Measurements from ENCODE around the gene KIAA0513. TPM values are rescaled to one million over a fixed set of nuclear protein-coding genes. Genes with fewer than 3 reads are reported as not detected.

The KIAA0513 gene
- total and polyA plus RNA-seq, 10 of the 15 experiments (the other 5 are each of a cell fraction or from before 2014, with no cell fraction given): 0.14 to 5.8 (median 2.0) TPM

GRCh38 chr16:85086347-85087291 lies 59.0 kb downstream of the KIAA0513 start (continued):
- TF ChIP-seq ZBTB33 (IDR thresholded peaks at IDR 0.05) (no peak), IRF3 (IDR thresholded peaks at IDR 0.05) (no peak), ZSCAN29 (IDR thresholded peaks at IDR 0.05) (no peak), IKZF1 (conservative IDR thresholded peaks at IDR 0.05) (0 out of 2 replicates have a peak, but pooled peaks have one; percentile 9), ASH2L (IDR thresholded peaks at IDR 0.05; ENCODE audit: borderline replicate concordance, low read depth) (no peak), CHD2 (IDR thresholded peaks at IDR 0.05; ENCODE audit: borderline replicate concordance, low read depth, low read length) (no peak), NR2F1 (conservative IDR thresholded peaks at IDR 0.05) (0 out of 2 replicates have a peak, but pooled peaks have one; percentile 24), PBX3 (IDR thresholded peaks at IDR 0.05; ENCODE audit: insufficient replicate concordance, low read depth, low read length) (no peak), POLR2AphosphoS2 (IDR thresholded peaks at IDR 0.05; ENCODE audit: low read depth, low read length) (no peak), MEF2B (IDR thresholded peaks at IDR 0.05; ENCODE audit: partially characterized antibody, poor library complexity, severe bottlenecking) (no peak), STAT1 (conservative IDR thresholded peaks at IDR 0.05) (no peak), CEBPZ (IDR thresholded peaks at IDR 0.05; ENCODE audit: low read depth, low read length) (no peak), CUX1 (IDR thresholded peaks at IDR 0.05; ENCODE audit: insufficient replicate concordance, low read depth, low read length) (no peak), POLR2AphosphoS5 (IDR thresholded peaks at IDR 0.05; ENCODE audit: low read length) (no peak)

Measured in GM12878 (cell line).